ENCODE data around the gene YWHAH.

GRCh38 chr22:31969789-31970489, 25.6 kb downstream of the YWHAH start:
- TF ChIP-seq CTCF (IDR thresholded peaks at IDR 0.05) = peak in 3 of 4 experiments; percentile 13 to 20 (median 18)
- no peak for TF ChIP-seq POLR2AphosphoS5 (IDR thresholded peaks at IDR 0.05)
- no peak for TF ChIP-seq POLR2A (IDR thresholded peaks at IDR 0.05)
